C4-2B (cell line): ENCODE data around the gene CTSE.

Experiments used
- CTCF ChIP-seq: fragments of 450-650 bp; conservative IDR thresholded peaks from 2 replicates; pipeline ENCODE4 v1.5.1; 2017; ENCODE audit warnings: mild to moderate bottlenecking
- ZFX ChIP-seq: fragments of 450-650 bp; IDR thresholded peaks from 2 replicates; pipeline ENCODE4 v1.6.1; 2017

- TF ChIP-seq CTCF, result no peak
- no peak for TF ChIP-seq ZFX
These were observed 47.7 kb downstream of the CTSE start for GRCh38 chr1:205976036-205976435.
